Upper lobe of right lung (tissue), 1 donor: ENCODE data around the gene SYAP1. TPM values are rescaled to one million over a fixed set of nuclear protein-coding genes. Genes with fewer than 3 reads are reported as not detected.

Experiments
- ATAC-seq: fragments of 200-7000 bp; cut with Tn5 transposase; one replicate; pipeline ENCODE4 v1.9.1; 2020; ENCODE audit warnings: mild to moderate bottlenecking, moderate library complexity
- DNase-seq: peaks from one replicate; pipeline ENCODE4 v3.0.0-alpha.2; 2020
- H3K27ac ChIP-seq: fragments of 200-600 bp; one replicate; pipeline ENCODE4 v1.8.0; 2022
- H3K27me3 ChIP-seq: fragments of 200-600 bp; one replicate; pipeline ENCODE4 v1.8.0; 2022; ENCODE audit warnings: mild to moderate bottlenecking
- H3K36me3 ChIP-seq: fragments of 200-600 bp; one replicate; pipeline ENCODE4 v1.8.0; 2022
- H3K4me1 ChIP-seq: fragments of 200-600 bp; one replicate; pipeline ENCODE4 v1.8.0; 2022
- H3K4me3 ChIP-seq: fragments of 200-600 bp; one replicate; pipeline ENCODE4 v1.8.0; 2022; ENCODE audit warnings: mild to moderate bottlenecking
- H3K9me3 ChIP-seq: fragments of 200-600 bp; one replicate; pipeline ENCODE4 v1.8.0; 2022
- CTCF ChIP-seq: fragments of 200-600 bp; IDR thresholded peaks from one replicate; pipeline ENCODE4 v1.8.0; 2022; ENCODE audit warnings: antibody characterized with exemption
- intact Hi-C: fragments of 100-400 bp; cut with DNase I; formaldehyde crosslinking; loops from one replicate; pipeline ENCODE4 v1.11.0; 2022
- total RNA-seq: library from RNA; stranded (reverse); fragmentation: NEBNext Ultra II Directional; extraction: Animal tissue kit (Norgen Biotek cat#: 25700); gene quantifications from one replicate; pipeline ENCODE4 v1.2.1, GENCODE V29; 2021
- donor health status: DM: no; HTN: yes; CAD: no; lungs with severe emphysema.

The SYAP1 gene
- total RNA-seq, 1 donor from 2014 or later = 20.0 TPM

DNA sequence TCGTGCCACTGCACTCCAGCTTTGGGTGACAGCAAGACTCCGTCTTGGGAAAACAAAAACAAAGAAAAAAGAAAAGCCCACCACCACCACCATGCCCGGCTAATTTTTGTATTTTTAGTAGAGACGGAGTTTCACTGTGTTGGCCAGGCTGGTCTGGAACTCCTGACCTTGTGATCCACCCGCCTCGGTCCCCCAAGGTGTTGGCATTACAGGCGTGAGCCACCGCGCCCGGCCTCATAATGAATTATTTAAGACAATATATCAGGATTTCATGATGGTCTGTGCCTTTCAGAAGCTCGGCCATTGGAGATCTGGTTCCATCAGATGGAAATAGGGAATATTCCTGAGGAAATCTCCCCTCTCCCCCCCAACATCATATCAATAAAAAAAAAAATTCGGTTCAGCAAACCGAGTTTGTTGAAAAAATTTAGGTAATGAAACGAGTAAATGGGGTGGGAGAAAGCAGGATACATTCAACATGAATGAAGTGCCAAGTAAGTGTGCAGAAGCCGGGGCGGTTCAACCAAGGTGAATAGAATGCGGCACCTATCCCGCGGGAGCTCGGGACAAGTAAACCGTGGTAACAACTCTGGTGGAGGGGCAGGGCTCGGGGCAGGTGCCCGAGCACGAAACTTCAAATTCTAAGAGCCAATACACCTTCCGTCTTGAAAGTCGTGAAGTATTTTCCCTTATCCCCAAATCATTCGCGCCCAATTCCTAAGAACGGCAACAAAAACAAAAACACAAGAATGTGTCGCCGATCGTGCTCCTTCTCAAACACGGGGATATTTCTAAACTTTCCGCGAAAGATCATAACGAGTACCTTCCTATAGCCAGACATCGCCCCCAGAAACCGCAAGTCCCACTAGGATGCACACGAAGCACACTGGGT is 66.1 kb downstream of the SYAP1 start:
- H3K4me1 ChIP-seq = no peaks in the 10 kb centered on the region
- ATAC-seq (no peak), DNase-seq (no peak)
- no peak overlapping the region for H3K27ac ChIP-seq
- no peaks in the 10 kb centered on the region for H3K27me3 ChIP-seq
- TF ChIP-seq CTCF = no peak
- peak overlapping the region; percentile 60 for H3K4me3 ChIP-seq
- H3K9me3 ChIP-seq = no peaks in the 10 kb centered on the region
- no peaks in the 10 kb centered on the region for H3K36me3 ChIP-seq
- intact Hi-C loops = no loop called here

DNA sequence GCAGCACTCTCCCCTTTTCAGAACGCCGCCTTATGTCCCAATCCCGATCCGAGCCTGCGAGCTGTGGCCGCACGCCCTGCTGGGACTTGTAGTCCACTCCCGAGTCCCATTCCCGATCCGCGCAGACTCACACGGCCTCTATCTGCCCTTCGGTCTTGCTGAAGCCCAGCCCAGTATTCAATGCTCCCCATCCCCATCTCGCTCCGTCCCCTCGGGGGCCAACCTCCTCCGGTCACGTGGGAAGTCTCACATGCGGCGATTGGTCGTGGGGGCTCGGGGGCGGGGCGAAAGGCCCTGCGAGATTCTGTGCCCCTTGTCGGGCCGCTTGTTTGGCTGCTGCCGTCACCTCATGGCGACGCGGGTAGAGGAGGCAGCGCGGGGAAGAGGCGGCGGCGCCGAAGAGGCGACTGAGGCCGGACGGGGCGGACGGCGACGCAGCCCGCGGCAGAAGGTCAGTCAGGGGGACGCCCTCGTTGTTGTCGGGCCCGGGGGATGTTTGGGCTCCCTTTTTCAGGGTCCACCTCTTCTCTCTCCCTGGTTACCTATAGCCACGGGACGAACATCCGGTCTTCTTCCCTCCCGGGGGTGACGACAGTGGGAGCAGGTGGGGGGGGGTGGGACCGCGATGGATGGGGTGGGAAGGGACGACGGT is 66.9 kb downstream of the SYAP1 start, which contains the start of gene TXLNG:
Gene TXLNG (plus strand): TSS at position 328 of the 652 bp plus-strand sequence. CDS start 22 bp downstream, at position 350.
- intact Hi-C loops = no loop called here
- Histone ChIP-seq H3K9me3 (no peaks in the 10 kb centered on the region), H3K27ac (peak within 1 kb of the TSS; percentile 78), H3K4me1 (no peaks in the 10 kb centered on the region), H3K27me3 (no peaks in the 10 kb centered on the region), H3K4me3 (peak within 1 kb of the TSS; percentile 60), H3K36me3 (no peaks in the 10 kb centered on the region)
- peak; percentile 99 for ATAC-seq
- peak; percentile 97 for DNase-seq
- no peak for TF ChIP-seq CTCF

GRCh38 chrX:16786791-16787735 is 67.7 kb downstream of the SYAP1 start:
- ATAC-seq (peak; percentile 47), DNase-seq (peak; percentile 69)
- intact Hi-C loops = no loop called here
- Histone ChIP-seq H3K9me3 (no peaks in the 10 kb centered on the region), H3K27me3 (no peaks in the 10 kb centered on the region), H3K4me1 (no peaks in the 10 kb centered on the region), H3K4me3 (peak overlapping the region; percentile 60), H3K27ac (peak overlapping the region; percentile 78), H3K36me3 (no peaks in the 10 kb centered on the region)
- no peak for TF ChIP-seq CTCF

DNA sequence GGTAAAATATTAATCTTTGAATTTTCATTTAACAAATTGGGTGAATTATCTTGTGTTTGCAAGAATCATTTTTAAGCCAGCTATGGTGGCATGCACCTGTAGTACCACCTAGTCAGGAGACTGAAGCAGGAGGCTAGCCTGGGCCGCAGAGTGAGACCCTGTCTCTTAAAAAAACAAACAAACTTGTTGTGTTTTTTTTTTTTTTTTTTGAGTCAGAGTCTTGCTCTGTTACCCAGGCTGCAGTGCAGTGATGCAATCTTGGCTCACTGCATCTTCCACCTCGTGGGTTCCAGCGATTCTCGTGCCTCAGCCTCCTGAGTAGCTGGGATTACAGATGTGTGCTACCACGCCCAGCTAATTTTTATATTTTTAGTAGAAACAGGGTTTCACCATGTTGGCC is 69.1 kb downstream of the SYAP1 start:
- Histone ChIP-seq H3K36me3 (no peaks in the 10 kb centered on the region), H3K27ac (no peak overlapping the region), H3K4me3 (no peak overlapping the region), H3K4me1 (no peaks in the 10 kb centered on the region), H3K9me3 (no peaks in the 10 kb centered on the region), H3K27me3 (no peaks in the 10 kb centered on the region)
- TF ChIP-seq CTCF = no peak
- DNase-seq = no peak
- intact Hi-C loops = no loop called here
- no peak for ATAC-seq

- Histone ChIP-seq H3K4me1 (no peaks in the 10 kb centered on the region), H3K27ac (no peak overlapping the region), H3K27me3 (no peaks in the 10 kb centered on the region), H3K9me3 (no peaks in the 10 kb centered on the region), H3K36me3 (peaks cover 7% of the 10 kb centered on the region), H3K4me3 (no peak overlapping the region)
- intact Hi-C loops = no loop called here
- DNase-seq (no peak), ATAC-seq (no peak)
- no peak for TF ChIP-seq CTCF
Observed at GRCh38 chrX:16796298-16796697, 76.9 kb downstream of the SYAP1 start.
